ENCODE measurements around the gene IRF2BPL. TPM values are rescaled to one million over a fixed set of nuclear protein-coding genes. Genes with fewer than 3 reads are reported as not detected.

Gene IRF2BPL
- total RNA-seq, 1 donor from 2014 or later = 8.6 TPM

DNA sequence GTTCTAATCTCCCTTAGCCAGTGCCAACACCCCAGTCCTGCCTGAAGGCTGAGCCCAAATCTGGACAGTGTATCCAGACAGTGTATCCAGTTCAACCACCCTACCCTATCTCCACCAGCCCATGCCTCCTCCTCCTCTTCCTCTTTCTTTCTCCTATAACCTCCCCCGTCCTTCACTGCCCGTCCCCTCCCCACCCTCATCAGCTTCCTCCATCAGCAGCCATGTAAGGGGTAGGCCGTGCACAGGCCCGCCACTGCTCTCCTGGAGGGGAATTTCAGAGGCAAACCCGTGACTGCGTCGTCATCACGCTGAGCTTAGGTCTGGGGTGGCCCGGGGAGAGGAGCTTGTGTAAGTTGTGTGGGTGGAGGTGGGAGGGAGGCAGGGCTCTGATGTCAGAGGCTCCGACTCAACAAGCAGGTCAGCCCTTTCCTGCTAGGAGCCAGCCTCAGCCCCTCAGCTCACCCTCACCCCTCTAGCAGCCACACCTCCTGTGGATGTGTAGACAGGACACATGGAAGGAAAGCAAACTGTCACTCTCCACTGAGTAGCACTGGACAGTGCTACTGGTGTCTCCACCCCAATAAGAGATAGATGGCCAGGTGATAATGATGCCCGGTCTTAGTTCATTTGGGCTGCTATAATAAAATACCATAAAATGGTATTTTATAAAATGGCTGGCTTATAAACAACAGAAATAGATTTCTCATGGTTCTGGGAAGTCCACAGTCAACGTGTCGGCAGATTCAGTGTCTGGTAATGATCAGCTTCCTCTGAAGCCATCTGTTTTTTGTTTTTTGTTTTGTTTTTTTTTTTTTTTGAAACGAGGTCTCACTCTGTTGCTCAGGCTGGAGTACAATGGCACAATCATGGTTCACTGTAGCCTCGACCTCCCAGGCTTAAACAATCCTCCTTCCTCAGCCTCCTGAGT lies 50.5 kb downstream of the IRF2BPL start:
- no peaks in the 10 kb centered on the region for H3K27me3 Mint-ChIP-seq (ENCODE audit: unreplicated experiment)
- H3K27ac Mint-ChIP-seq (ENCODE audit: unreplicated experiment) = no peak overlapping the region
- no peak for DNase-seq (ENCODE audit: low spot score)
- H3K4me1 Mint-ChIP-seq (ENCODE audit: unreplicated experiment) = no peaks in the 10 kb centered on the region
- no peaks in the 10 kb centered on the region for H3K9me3 Mint-ChIP-seq (ENCODE audit: unreplicated experiment)
- H3K4me3 Mint-ChIP-seq (ENCODE audit: unreplicated experiment) = no peak overlapping the region
- H3K36me3 Mint-ChIP-seq (ENCODE audit: low read depth, unreplicated experiment) = no peaks in the 10 kb centered on the region
- TF ChIP-seq, protein P1, sequence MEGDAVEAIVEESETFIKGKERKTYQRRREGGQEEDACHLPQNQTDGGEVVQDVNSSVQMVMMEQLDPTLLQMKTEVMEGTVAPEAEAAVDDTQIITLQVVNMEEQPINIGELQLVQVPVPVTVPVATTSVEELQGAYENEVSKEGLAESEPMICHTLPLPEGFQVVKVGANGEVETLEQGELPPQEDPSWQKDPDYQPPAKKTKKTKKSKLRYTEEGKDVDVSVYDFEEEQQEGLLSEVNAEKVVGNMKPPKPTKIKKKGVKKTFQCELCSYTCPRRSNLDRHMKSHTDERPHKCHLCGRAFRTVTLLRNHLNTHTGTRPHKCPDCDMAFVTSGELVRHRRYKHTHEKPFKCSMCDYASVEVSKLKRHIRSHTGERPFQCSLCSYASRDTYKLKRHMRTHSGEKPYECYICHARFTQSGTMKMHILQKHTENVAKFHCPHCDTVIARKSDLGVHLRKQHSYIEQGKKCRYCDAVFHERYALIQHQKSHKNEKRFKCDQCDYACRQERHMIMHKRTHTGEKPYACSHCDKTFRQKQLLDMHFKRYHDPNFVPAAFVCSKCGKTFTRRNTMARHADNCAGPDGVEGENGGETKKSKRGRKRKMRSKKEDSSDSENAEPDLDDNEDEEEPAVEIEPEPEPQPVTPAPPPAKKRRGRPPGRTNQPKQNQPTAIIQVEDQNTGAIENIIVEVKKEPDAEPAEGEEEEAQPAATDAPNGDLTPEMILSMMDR (IDR thresholded peaks at IDR 0.05; ENCODE audit: unreplicated experiment) = no peak

DNA sequence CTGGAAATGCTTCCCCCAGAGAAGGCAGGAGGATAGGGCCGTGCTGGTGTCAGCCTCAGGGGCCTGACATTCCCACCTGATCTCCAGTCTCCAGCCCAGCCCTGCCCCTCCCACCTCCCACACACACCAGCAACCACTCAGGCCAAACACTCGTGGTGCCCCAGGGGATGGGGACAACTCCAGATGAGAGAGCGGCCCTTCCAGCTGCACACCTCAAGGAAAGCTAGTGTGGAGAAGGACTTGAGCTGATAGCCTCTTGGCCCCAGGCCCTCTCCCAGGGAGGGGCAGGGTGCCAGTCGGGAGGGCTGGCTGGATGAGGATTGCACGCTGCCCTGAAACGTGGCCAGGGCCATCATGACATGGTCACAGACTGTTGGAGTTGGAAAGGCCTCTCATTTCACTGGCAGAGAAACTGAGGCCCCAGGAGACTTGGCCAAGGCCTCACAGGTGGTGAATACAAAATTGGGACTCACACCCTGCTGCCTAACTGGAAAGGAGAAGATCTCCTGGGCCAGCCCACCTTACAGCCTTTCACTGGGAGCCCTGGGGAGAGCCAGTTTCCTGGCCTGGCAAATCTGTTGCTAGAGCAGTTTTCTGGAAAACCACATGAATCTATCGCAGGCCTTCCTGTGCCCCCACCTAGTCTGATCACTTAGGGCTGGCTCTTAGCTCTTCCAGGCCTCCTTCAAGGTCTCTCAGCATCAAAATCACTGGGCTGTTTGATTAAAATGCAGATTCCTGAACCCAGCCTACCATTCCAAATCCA lies 52.1 kb downstream of the IRF2BPL start:
- Mint-ChIP-seq H3K27me3 (ENCODE audit: unreplicated experiment) (peaks cover 1% of the 10 kb centered on the region), H3K27ac (ENCODE audit: unreplicated experiment) (no peak overlapping the region), H3K9me3 (ENCODE audit: unreplicated experiment) (no peaks in the 10 kb centered on the region), H3K4me3 (ENCODE audit: unreplicated experiment) (no peak overlapping the region), H3K36me3 (ENCODE audit: low read depth, unreplicated experiment) (no peaks in the 10 kb centered on the region), H3K4me1 (ENCODE audit: unreplicated experiment) (no peaks in the 10 kb centered on the region)
- TF ChIP-seq, protein P1 (IDR thresholded peaks at IDR 0.05; ENCODE audit: unreplicated experiment) = no peak
- no peak for DNase-seq (ENCODE audit: low spot score)

DNA sequence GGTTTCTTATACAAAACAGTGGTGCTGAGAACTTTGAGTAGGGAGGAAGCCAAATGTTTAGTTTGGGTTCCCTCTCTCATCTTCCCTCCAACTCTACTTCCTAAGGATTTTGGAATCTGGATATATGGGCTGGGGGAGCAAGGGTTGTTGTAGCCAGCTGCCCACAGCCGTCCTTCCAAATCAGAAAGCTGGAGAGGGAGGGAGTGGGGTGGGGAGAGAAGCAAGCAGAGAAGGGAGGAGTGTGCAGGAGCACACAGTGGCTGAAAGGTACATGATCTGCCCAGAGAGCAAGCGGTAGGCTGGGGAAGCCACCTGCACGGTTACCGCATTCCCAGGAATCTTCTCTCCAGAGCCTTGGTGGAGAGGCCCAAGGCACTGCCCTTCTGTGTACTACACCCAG lies 52.7 kb downstream of the IRF2BPL start:
- no peaks in the 10 kb centered on the region for H3K9me3 Mint-ChIP-seq (ENCODE audit: unreplicated experiment)
- no peak overlapping the region for H3K4me3 Mint-ChIP-seq (ENCODE audit: unreplicated experiment)
- H3K4me1 Mint-ChIP-seq (ENCODE audit: unreplicated experiment) = no peaks in the 10 kb centered on the region
- H3K27ac Mint-ChIP-seq (ENCODE audit: unreplicated experiment) = no peak overlapping the region
- H3K27me3 Mint-ChIP-seq (ENCODE audit: unreplicated experiment) = peaks cover 3% of the 10 kb centered on the region
- TF ChIP-seq, protein P1 (IDR thresholded peaks at IDR 0.05; ENCODE audit: unreplicated experiment) = no peak
- no peaks in the 10 kb centered on the region for H3K36me3 Mint-ChIP-seq (ENCODE audit: low read depth, unreplicated experiment)
- no peak for DNase-seq (ENCODE audit: low spot score)

DNA sequence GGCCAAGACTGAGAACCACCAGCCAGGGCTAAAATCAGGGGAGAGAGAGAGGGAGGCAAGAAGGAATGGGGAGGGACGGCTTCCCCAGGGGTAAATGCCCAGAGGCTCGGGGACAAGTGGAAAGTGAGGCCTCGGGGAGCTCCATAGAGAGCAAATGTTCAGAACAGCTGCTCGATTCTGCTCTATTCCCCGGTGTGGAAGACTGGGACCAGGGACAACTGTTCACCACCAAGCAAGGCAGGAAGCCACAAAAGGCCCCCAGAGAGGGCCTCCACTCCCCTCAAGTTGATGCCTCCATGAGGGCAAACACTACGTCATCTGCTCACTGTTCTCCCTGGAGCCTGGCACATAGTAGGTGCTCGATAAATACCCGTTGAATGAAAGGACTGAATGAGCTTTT lies 53.5 kb downstream of the IRF2BPL start:
- TF ChIP-seq, protein P1 (IDR thresholded peaks at IDR 0.05; ENCODE audit: unreplicated experiment) = no peak
- peaks cover 3% of the 10 kb centered on the region for H3K27me3 Mint-ChIP-seq (ENCODE audit: unreplicated experiment)
- H3K4me1 Mint-ChIP-seq (ENCODE audit: unreplicated experiment) = no peaks in the 10 kb centered on the region

More for the DNA sequence above, 53.5 kb downstream of the IRF2BPL start:
- no peak overlapping the region for H3K4me3 Mint-ChIP-seq (ENCODE audit: unreplicated experiment)
- DNase-seq (ENCODE audit: low spot score) = no peak
- no peak overlapping the region for H3K27ac Mint-ChIP-seq (ENCODE audit: unreplicated experiment)
- H3K36me3 Mint-ChIP-seq (ENCODE audit: low read depth, unreplicated experiment) = no peaks in the 10 kb centered on the region
- H3K9me3 Mint-ChIP-seq (ENCODE audit: unreplicated experiment) = no peaks in the 10 kb centered on the region

Other genes with a start within 250 kb of the IRF2BPL start
- 22.6 TPM for gene ANGEL1, start 215.8 kb downstream of the IRF2BPL start, total RNA-seq (ENCODE audit: unreplicated experiment)
- gene LRRC74A, start 202.3 kb downstream of the IRF2BPL start, total RNA-seq (ENCODE audit: unreplicated experiment) = not detected
- gene CIPC, start 69.5 kb upstream of the IRF2BPL start, total RNA-seq (ENCODE audit: unreplicated experiment) = 42.4 TPM
- gene ZDHHC22, start 113.1 kb upstream of the IRF2BPL start, total RNA-seq (ENCODE audit: unreplicated experiment) = 12.0 TPM
- 6.6 TPM for gene TMEM63C, start 153.1 kb upstream of the IRF2BPL start, total RNA-seq (ENCODE audit: unreplicated experiment)
- not detected for gene NGB, start 242.5 kb upstream of the IRF2BPL start, total RNA-seq (ENCODE audit: unreplicated experiment)

Data from endothelial cell (in vitro differentiated cells).